SK-MEL-5 (cell line): ENCODE data around the gene INKA2. TPM values are rescaled to one million over a fixed set of nuclear protein-coding genes. Genes with fewer than 3 reads are reported as not detected.

Experiments
- DNase-seq: peaks from one replicate; pipeline ENCODE4 v3.0.0-alpha.2; 2016; ENCODE audit warnings: low read depth, low spot score
- in situ Hi-C: cut with HindIII; loops from 2 replicates; pipeline ENCODE4 v1.10.0; 2016; ENCODE audit warnings: low sequenced_read_pairs, high pct_unique_total_duplicates, low pct_unique_long_range_greater_than_20kb
- small RNA-seq, 2 experiments: library from RNA; depleted of rRNA; stranded (forward); fragments of <200 nt; gene quantifications; one replicate each; pipeline ENCODE3, GENCODE V24; 2014
- total RNA-seq: library from RNA; depleted of rRNA; stranded (reverse); fragments of >200 nt; shearing (Covaris generic); gene quantifications from 2 replicates; pipeline ENCODE4 v1.2.3, GENCODE V29; 2014; rRNA removed

Gene INKA2
- total RNA-seq, 1 experiment from 2014 or later: 0.48 TPM

DNA sequence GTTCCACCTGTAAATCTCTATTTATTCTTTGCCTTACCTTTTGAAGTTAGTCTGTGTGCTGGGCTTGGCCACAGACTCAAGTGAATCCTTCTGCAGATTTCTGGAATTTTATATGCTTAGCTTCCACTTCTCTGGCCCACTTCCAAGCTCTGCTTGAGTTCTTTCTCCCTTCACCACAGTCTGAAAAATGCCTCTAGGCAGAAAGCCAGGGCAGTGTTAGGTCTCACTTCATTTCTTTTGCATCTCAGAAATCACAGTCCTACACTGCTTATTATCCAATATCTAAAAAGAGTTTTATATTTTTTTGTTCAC, 48.9 kb downstream of the INKA2 start:
- peak; percentile 52 for DNase-seq
- in situ Hi-C loops: no loop called here

Small RNAs within 50 kb of the gene (small RNA-seq; reads per million reads assigned to genes)
- gene INKA2: 0 to 0.02 reads per million in 2 experiments

Other genes with a start within 250 kb of the INKA2 start
- gene ADORA3, start 235.8 kb downstream of the INKA2 start, total RNA-seq: not detected in 2 replicates
- gene TMIGD3, start 235.8 kb downstream of the INKA2 start, total RNA-seq: 0.21 TPM in 1 of 2 replicates, not detected in the other
- 8.4 and 11.2 TPM in 2 replicates for gene RAP1A, start 119.6 kb downstream of the INKA2 start, total RNA-seq
- gene DDX20, start 16.5 kb upstream of the INKA2 start, total RNA-seq: 20.5 and 23.0 TPM in 2 replicates